ENCODE results near the gene SPINK1. TPM values are rescaled to one million over a fixed set of nuclear protein-coding genes. Genes with fewer than 3 reads are reported as not detected.
"Not testable (repeated sequence)": the region's sequence is repeated elsewhere in the genome, so short reads cannot be mapped to it uniquely, and the experiment has no call there.

SPINK1 gene
- total and polyA plus RNA-seq, 9 of the 15 experiments (the other 6 are each of a cell fraction or from before 2014, with no cell fraction given): 0.45 to 2.2 (median 0.65) TPM; not detected in 1

- Histone ChIP-seq H3K27ac (ENCODE audit: extremely low read depth, low read depth, low read length) (no peak overlapping the region), H3K4me1 (replicated peaks in 1 of 2; ENCODE audit: control insufficient read depth in 2 of 2, insufficient read depth in 2 of 2, low read length in 2 of 2) (no peaks in the 10 kb centered on the region), H3K4me3 (no peak overlapping the region), H3K27me3 (ENCODE audit: control insufficient read depth in 2 of 2, insufficient read depth in 2 of 2, low read length in 2 of 2) (no peaks in the 10 kb centered on the region), H3K9me3 (replicated peaks; ENCODE audit: control insufficient read depth, insufficient read depth, low read depth, low read length) (no peaks in the 10 kb centered on the region), H4K20me1 (replicated peaks; ENCODE audit: control insufficient read depth, insufficient read depth, low read length) (no peaks in the 10 kb centered on the region), H2AFZ (ENCODE audit: low read depth, low read length) (no peak overlapping the region), H3K9me1 (ENCODE audit: control insufficient read depth, insufficient read depth, low read length) (no peaks in the 10 kb centered on the region), H3K79me2 (ENCODE audit: control insufficient read depth, insufficient read depth, low read length) (no peaks in the 10 kb centered on the region), H3K4me2 (ENCODE audit: insufficient read depth, low read length) (no peak overlapping the region), H3K36me3 (ENCODE audit: control insufficient read depth, insufficient read depth, low read length) (no peaks in the 10 kb centered on the region), H3K9ac (ENCODE audit: insufficient read depth in 1 of 2, low read depth in 2 of 2, low read length in 2 of 2) (no peak overlapping the region)
- WGBS (ENCODE audit: insufficient coverage, low coverage, missing lambda C conversion rate): 0% methylated on average over 3 of the region's 3 CpGs
- in situ Hi-C loops (cut with MboI) (no loop called here), intact Hi-C loops (cut with micrococcal nuclease) (no loop called here)
- ATAC-seq (no peak), DNase-seq (ENCODE audit: extremely low read depth in 1 of 4, low spot score in 3 of 4) (no peak), FAIRE-seq (no peak)
- POLR2A ChIA-PET: no interaction called here
- CTCF ChIA-PET (ENCODE audit: low intra/inter-chr PET ratio): no interaction called here
- TF ChIP-seq ATF2 (CRISPR knock-in tag; IDR thresholded peaks at IDR 0.05) (no peak), SAFB (IDR thresholded peaks at IDR 0.05; ENCODE audit: borderline replicate concordance, low read depth, low read length) (no peak), TCF3 (CRISPR knock-in tag; IDR thresholded peaks at IDR 0.05) (no peak), GTF2E2 (tag; IDR thresholded peaks at IDR 0.05) (no peak), E2F3 (CRISPR knock-in tag; IDR thresholded peaks at IDR 0.05) (no peak), ZNF764 (CRISPR knock-in tag; IDR thresholded peaks at IDR 0.05; ENCODE audit: low read depth) (no peak)
- no TSS peak for BruUV-seq (replicated peaks)
These were observed 43.5 kb upstream of the SPINK1 start for GRCh38 chr5:147874910-147875367.

- FAIRE-seq; H3K36me3 ChIP-seq (ENCODE audit: control insufficient read depth, insufficient read depth, low read length); in situ Hi-C loops (cut with MboI); BruUV-seq (replicated peaks); DNase-seq (ENCODE audit: extremely low read depth in 1 of 4, low spot score in 3 of 4); POLR2A ChIA-PET; H3K9ac ChIP-seq (ENCODE audit: insufficient read depth in 1 of 2, low read depth in 2 of 2, low read length in 2 of 2); ATAC-seq; H3K79me2 ChIP-seq (ENCODE audit: control insufficient read depth, insufficient read depth, low read length); H3K9me1 ChIP-seq (ENCODE audit: control insufficient read depth, insufficient read depth, low read length); CTCF ChIA-PET (ENCODE audit: low intra/inter-chr PET ratio); H3K27me3 ChIP-seq (ENCODE audit: control insufficient read depth in 2 of 2, insufficient read depth in 2 of 2, low read length in 2 of 2); H3K9me3 ChIP-seq (replicated peaks; ENCODE audit: control insufficient read depth, insufficient read depth, low read depth, low read length); H2AFZ ChIP-seq (ENCODE audit: low read depth, low read length); H3K4me2 ChIP-seq (ENCODE audit: insufficient read depth, low read length); intact Hi-C loops (cut with micrococcal nuclease); H3K4me1 ChIP-seq (replicated peaks in 1 of 2; ENCODE audit: control insufficient read depth in 2 of 2, insufficient read depth in 2 of 2, low read length in 2 of 2); H3K27ac ChIP-seq (ENCODE audit: extremely low read depth, low read depth, low read length); H4K20me1 ChIP-seq (replicated peaks; ENCODE audit: control insufficient read depth, insufficient read depth, low read length); H3K4me3 ChIP-seq: not testable (repeated sequence)
- WGBS (ENCODE audit: insufficient coverage, low coverage, missing lambda C conversion rate): 0% methylated on average over 4 of the region's 8 CpGs
These were observed 42.8 kb upstream of the SPINK1 start for GRCh38 chr5:147874118-147874875.

- H2AFZ ChIP-seq (ENCODE audit: low read depth, low read length); intact Hi-C loops (cut with micrococcal nuclease); H3K27ac ChIP-seq (ENCODE audit: extremely low read depth, low read depth, low read length); H3K9ac ChIP-seq (ENCODE audit: insufficient read depth in 1 of 2, low read depth in 2 of 2, low read length in 2 of 2); H3K36me3 ChIP-seq (ENCODE audit: control insufficient read depth, insufficient read depth, low read length); H3K79me2 ChIP-seq (ENCODE audit: control insufficient read depth, insufficient read depth, low read length); in situ Hi-C loops (cut with MboI); H3K4me3 ChIP-seq; H3K4me1 ChIP-seq (replicated peaks in 1 of 2; ENCODE audit: control insufficient read depth in 2 of 2, insufficient read depth in 2 of 2, low read length in 2 of 2); FAIRE-seq; H3K27me3 ChIP-seq (ENCODE audit: control insufficient read depth in 2 of 2, insufficient read depth in 2 of 2, low read length in 2 of 2); H3K9me3 ChIP-seq (replicated peaks; ENCODE audit: control insufficient read depth, insufficient read depth, low read depth, low read length); CTCF ChIA-PET (ENCODE audit: low intra/inter-chr PET ratio); ATAC-seq; H4K20me1 ChIP-seq (replicated peaks; ENCODE audit: control insufficient read depth, insufficient read depth, low read length); H3K9me1 ChIP-seq (ENCODE audit: control insufficient read depth, insufficient read depth, low read length); BruUV-seq (replicated peaks); POLR2A ChIA-PET; H3K4me2 ChIP-seq (ENCODE audit: insufficient read depth, low read length); DNase-seq (ENCODE audit: extremely low read depth in 1 of 4, low spot score in 3 of 4): not testable (repeated sequence)
- 0% methylated on average over 12 of the region's 16 CpGs for WGBS (ENCODE audit: insufficient coverage, low coverage, missing lambda C conversion rate)
These were observed 41.4 kb upstream of the SPINK1 start for GRCh38 chr5:147872744-147873435.

All from K562 (cell line).